Stomach (tissue), 4 donors: Measurements from ENCODE around the gene STK39.

Experiments used
- CTCF ChIP-seq, 7 experiments: fragments of 450-650 bp in 4 of 7; fragments of 200-600 bp in 3 of 7; sonication (generic) in 3 of 7; IDR thresholded peaks; one replicate each; pipeline ENCODE4 v1.5.1; 2016 to 2019; ENCODE audit warnings: antibody characterized with exemption in 7 of 7, control low read depth in 2 of 7, mild to moderate bottlenecking in 1 of 7
- EP300 ChIP-seq: sonication (generic); formaldehyde crosslinking; IDR thresholded peaks from one replicate; pipeline ENCODE4 v1.6.1; 2017; ENCODE audit warnings: antibody characterized with exemption
- POLR2A ChIP-seq, 4 donors: fragments of 450-650 bp; IDR thresholded peaks; one replicate each; pipeline ENCODE4 v1.6.1; 2016; ENCODE audit warnings: antibody characterized with exemption in 4 of 4, control low read depth in 2 of 4, mild to moderate bottlenecking in 1 of 4, moderate library complexity in 1 of 4
- POLR2AphosphoS5 ChIP-seq, 3 donors: sonication (generic); formaldehyde crosslinking; IDR thresholded peaks; one replicate each; pipeline ENCODE4 v1.6.1; 2016; ENCODE audit warnings: antibody characterized with exemption in 3 of 3

GRCh38 chr2:167937403-167937802 lies 310.0 kb downstream of the STK39 start:
- no peak for TF ChIP-seq CTCF (IDR thresholded peaks at IDR 0.05)
- no peak for TF ChIP-seq POLR2AphosphoS5 (IDR thresholded peaks at IDR 0.05)
- no peak for TF ChIP-seq POLR2A (IDR thresholded peaks at IDR 0.05)
- TF ChIP-seq EP300: no peak
